Measurements from ENCODE around the gene DDHD1.
A peak's percentile ranks its signal among the peaks of the same experiment; 100 is the strongest.

DDHD1 gene

DNA sequence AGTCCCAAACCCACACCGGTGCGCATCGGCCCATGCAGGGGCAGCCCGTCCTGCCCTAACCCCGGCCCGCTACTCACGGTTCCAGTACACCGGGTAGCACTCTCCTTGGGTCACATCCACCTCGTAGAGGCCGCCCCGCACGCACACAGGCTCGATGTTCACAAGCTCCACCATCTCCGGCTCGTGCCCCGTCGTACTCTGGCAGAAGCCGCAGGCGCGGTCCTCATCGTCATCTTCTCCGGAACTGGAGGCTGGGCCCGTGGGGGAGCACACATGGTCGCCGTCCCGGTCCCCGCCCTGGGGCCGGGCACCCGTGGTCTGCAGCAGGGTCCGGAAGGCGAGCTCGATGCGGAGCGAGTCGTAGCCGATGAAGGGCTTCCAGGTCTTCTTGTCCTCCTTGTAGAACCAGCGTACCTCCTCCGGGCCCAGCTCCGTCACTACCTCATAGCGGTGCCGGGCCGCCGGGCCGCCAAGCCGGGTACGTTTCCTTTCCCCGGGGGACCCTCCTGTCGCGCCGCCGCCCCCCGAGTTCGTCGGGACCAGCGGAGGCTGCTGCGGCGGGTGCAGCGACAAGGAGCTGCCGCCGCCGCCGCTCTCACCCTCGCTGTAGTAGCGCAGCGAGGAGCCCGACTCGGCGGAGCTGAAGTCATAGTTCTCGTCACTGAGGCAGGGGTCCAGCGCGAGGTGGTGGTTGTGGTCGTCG, 788 bp downstream of the DDHD1 start:
- no peaks in the 10 kb centered on the region for H3K4me1 ChIP-seq (ENCODE audit: control insufficient read depth, insufficient read depth, low read length)
- no peaks in the 10 kb centered on the region for H3K36me3 ChIP-seq (ENCODE audit: control insufficient read depth, insufficient read depth, low read length)
- H3K27me3 ChIP-seq (ENCODE audit: control insufficient read depth, insufficient read depth, low read length), result no peaks in the 10 kb centered on the region; the same call in 1 of the 2 replicates
- H3K9me3 ChIP-seq (ENCODE audit: control insufficient read depth, insufficient read depth, low read length), result no peaks in the 10 kb centered on the region
- no CpG with 5 or more reads among the region's 73 CpGs for WGBS (ENCODE audit: insufficient coverage, insufficient read length)
- no peak overlapping the region for H3K27ac ChIP-seq (ENCODE audit: low read length)
- DNase-seq (ENCODE audit: low read depth, low spot score), result no peak
- H3K4me3 ChIP-seq (ENCODE audit: low read length), result peak overlapping the region; percentile 78

DNA sequence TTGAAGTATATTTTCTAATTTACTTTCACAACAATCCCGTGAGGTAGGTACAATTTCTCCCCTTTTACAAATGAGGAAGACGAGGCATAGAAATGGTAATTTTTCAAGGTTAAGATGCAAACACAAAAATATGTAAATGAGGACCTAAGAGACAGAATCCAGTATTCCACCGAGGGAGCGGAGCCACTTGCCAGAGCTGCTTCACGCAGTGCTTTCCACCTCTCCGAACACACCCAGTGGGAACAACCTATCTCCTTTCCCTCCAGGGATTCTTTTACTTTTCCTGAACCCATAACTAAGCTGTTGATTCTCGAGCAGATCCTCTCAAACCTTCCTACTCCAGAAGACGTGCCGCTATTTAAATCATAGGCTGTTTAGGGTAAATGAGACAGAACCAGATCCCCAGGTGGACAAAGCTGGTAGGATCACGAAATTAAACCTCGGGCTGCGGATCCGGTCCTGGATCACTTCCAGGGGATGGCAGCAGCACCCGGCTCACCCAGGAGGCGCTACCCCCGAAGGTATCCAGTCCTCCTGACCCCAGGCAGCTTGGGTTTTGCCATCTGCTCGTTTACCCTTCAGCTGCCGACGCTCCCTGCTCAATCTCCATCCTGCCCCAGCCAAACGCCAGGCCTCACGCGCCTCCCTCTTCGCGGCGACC, 1.5 kb downstream of the DDHD1 start:
- Histone ChIP-seq H3K27ac (ENCODE audit: low read length) (no peak overlapping the region), H3K4me1 (ENCODE audit: control insufficient read depth, insufficient read depth, low read length) (no peaks in the 10 kb centered on the region), H3K4me3 (ENCODE audit: low read length) (peak overlapping the region; percentile 78), H3K9me3 (ENCODE audit: control insufficient read depth, insufficient read depth, low read length) (no peaks in the 10 kb centered on the region), H3K36me3 (ENCODE audit: control insufficient read depth, insufficient read depth, low read length) (no peaks in the 10 kb centered on the region), H3K27me3 (ENCODE audit: control insufficient read depth, insufficient read depth, low read length) (no peaks in the 10 kb centered on the region; the same call in 1 of the 2 replicates)
- DNase-seq (ENCODE audit: low read depth, low spot score), result no peak
- no CpG with 5 or more reads among the region's 25 CpGs for WGBS (ENCODE audit: insufficient coverage, insufficient read length)

DNA sequence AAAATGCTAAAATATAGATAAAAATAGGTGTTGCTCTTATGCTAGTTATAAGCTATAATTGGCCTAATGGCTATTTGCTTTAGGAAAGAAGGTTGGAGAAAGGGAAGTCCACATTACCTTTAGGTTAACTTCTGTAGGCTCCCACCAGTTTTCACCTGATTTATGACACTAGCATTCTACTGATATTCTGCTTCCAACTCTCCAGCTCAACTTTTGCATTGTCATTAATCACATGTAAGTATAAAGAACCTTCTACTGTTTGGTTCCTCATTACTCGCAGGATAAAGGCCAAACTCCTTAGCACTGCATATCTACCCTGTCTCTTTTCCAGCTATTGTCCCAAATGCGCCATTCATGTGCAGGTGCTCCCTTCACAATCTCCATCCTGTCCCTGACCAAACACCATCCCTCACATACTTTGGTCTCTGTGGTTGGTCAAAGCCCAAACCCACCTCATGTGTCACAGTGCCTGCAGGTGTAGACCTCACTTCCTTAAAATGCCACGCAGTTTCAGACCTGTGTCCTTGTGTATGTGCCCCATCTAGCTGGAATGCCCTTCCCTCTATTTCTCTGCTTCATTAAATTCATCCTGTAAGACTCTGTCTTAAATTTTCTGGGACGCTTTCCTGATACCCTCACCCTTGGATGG, 3.3 kb downstream of the DDHD1 start:
- DNase-seq (ENCODE audit: low read depth, low spot score), result no peak
- Histone ChIP-seq H3K36me3 (ENCODE audit: control insufficient read depth, insufficient read depth, low read length) (no peaks in the 10 kb centered on the region), H3K9me3 (ENCODE audit: control insufficient read depth, insufficient read depth, low read length) (no peaks in the 10 kb centered on the region), H3K4me3 (ENCODE audit: low read length) (no peak overlapping the region), H3K27ac (ENCODE audit: low read length) (no peak overlapping the region), H3K4me1 (ENCODE audit: control insufficient read depth, insufficient read depth, low read length) (no peaks in the 10 kb centered on the region), H3K27me3 (ENCODE audit: control insufficient read depth, insufficient read depth, low read length) (no peaks in the 10 kb centered on the region; the same call in 1 of the 2 replicates)
- no CpG with 5 or more reads among the region's 4 CpGs for WGBS (ENCODE audit: insufficient coverage, insufficient read length)

DNA sequence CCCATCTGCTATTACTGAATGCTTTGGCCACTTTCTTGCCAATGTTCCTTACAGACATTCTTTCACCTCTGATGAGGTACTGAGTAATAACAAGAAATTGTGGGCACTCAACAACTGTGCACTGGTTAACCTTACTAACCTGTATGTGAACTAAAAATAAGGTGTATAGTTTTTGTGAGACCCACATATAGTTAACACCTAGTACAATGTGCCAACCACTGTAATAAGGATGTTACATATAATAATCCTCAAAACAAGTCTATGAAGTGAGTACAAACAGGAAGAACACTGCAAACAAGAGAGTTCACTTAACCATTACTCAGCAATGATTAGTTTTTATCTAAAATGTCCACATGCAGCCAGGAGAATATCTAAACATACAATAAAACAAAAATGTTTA, 4.5 kb downstream of the DDHD1 start:
- no peak overlapping the region for H3K27ac ChIP-seq (ENCODE audit: low read length)
- H3K4me3 ChIP-seq (ENCODE audit: low read length), result no peak overlapping the region
- no peak for DNase-seq (ENCODE audit: low read depth, low spot score)
- H3K27me3 ChIP-seq (ENCODE audit: control insufficient read depth, insufficient read depth, low read length), result no peaks in the 10 kb centered on the region; the same call in 1 of the 2 replicates
- H3K9me3 ChIP-seq (ENCODE audit: control insufficient read depth, insufficient read depth, low read length), result no peaks in the 10 kb centered on the region
- no peaks in the 10 kb centered on the region for H3K36me3 ChIP-seq (ENCODE audit: control insufficient read depth, insufficient read depth, low read length)
- H3K4me1 ChIP-seq (ENCODE audit: control insufficient read depth, insufficient read depth, low read length), result no peaks in the 10 kb centered on the region

DNA sequence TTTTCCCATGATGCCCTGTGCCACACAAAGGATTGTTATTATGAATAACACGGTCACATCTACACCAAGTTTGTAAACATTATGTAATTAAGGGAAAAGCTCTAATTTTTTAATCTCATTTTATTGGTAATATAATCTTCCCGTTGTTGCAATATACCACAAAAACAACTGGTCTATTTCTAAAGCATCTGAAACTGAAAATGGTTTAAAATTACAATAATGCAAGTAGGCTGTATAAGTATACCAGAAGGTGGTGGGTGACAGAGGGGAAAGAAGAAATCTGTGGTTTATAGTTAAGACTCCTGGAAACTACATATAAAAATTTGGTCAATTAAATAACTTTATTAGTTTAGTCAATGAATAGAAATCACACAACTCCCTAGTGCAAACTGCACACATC, 5.2 kb downstream of the DDHD1 start:
- Histone ChIP-seq H3K4me3 (ENCODE audit: low read length) (no peak overlapping the region), H3K27me3 (ENCODE audit: control insufficient read depth, insufficient read depth, low read length) (no peaks in the 10 kb centered on the region; the same call in 1 of the 2 replicates), H3K36me3 (ENCODE audit: control insufficient read depth, insufficient read depth, low read length) (no peaks in the 10 kb centered on the region), H3K27ac (ENCODE audit: low read length) (no peak overlapping the region), H3K4me1 (ENCODE audit: control insufficient read depth, insufficient read depth, low read length) (no peaks in the 10 kb centered on the region), H3K9me3 (ENCODE audit: control insufficient read depth, insufficient read depth, low read length) (no peaks in the 10 kb centered on the region)
- no peak for DNase-seq (ENCODE audit: low read depth, low spot score)
- WGBS (ENCODE audit: insufficient coverage, insufficient read length), result no CpG with 5 or more reads among the region's 2 CpGs

DNA sequence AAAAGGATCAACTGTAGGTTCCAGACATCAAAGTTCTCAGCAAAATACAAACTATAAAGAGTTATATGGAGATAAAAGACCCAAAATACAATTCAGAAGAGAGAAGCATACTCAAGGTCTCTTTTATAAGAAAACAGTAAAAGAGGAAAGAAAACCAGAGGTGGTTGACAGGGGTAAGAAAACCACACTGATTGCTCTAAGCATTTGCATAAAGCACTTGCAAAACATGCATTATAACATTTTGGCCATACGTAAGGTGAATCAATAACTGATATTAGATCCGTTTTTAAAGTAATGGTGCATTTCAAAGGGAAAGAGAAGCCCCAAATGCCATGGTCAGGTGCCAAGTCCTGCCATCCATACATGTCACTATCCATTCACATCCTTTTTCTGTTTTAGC, 5.9 kb downstream of the DDHD1 start:
- DNase-seq (ENCODE audit: low read depth, low spot score), result no peak
- no CpG with 5 or more reads among the region's 2 CpGs for WGBS (ENCODE audit: insufficient coverage, insufficient read length)
- H3K4me3 ChIP-seq (ENCODE audit: low read length), result no peak overlapping the region
- H3K36me3 ChIP-seq (ENCODE audit: control insufficient read depth, insufficient read depth, low read length), result no peaks in the 10 kb centered on the region
- no peak overlapping the region for H3K27ac ChIP-seq (ENCODE audit: low read length)
- no peaks in the 10 kb centered on the region for H3K9me3 ChIP-seq (ENCODE audit: control insufficient read depth, insufficient read depth, low read length)
- H3K27me3 ChIP-seq (ENCODE audit: control insufficient read depth, insufficient read depth, low read length), result no peaks in the 10 kb centered on the region; the same call in 1 of the 2 replicates
- H3K4me1 ChIP-seq (ENCODE audit: control insufficient read depth, insufficient read depth, low read length), result no peaks in the 10 kb centered on the region; the same call in 1 of the 2 replicates

DNA sequence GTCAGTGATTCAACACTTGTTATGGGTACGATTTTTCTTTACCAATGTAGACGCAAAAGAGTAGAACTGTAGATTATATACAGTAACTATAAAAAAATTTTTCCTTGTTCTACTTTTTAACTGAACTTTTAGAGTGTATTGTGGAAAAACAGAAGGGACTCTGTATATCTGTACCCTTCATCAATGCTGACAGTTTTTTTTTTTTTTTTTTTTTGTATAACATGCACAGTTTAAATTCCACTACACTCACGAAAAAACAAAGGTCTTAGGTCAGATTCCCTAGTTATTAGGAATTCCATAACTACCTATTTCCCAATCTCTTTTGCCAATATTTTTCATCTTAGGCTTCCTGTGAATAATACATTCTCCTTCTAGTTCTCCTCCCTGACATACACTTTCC, 6.4 kb downstream of the DDHD1 start:
- no peaks in the 10 kb centered on the region for H3K27me3 ChIP-seq (ENCODE audit: control insufficient read depth, insufficient read depth, low read length)
- H3K27ac ChIP-seq (ENCODE audit: low read length), result no peak overlapping the region
- no peaks in the 10 kb centered on the region; the same call in 1 of the 2 replicates for H3K4me1 ChIP-seq (ENCODE audit: control insufficient read depth, insufficient read depth, low read length)
- H3K4me3 ChIP-seq (ENCODE audit: low read length), result no peak overlapping the region
- H3K36me3 ChIP-seq (ENCODE audit: control insufficient read depth, insufficient read depth, low read length), result no peaks in the 10 kb centered on the region
- WGBS (ENCODE audit: insufficient coverage, insufficient read length), result no CpG with 5 or more reads among the region's 3 CpGs
- DNase-seq (ENCODE audit: low read depth, low spot score), result no peak
- H3K9me3 ChIP-seq (ENCODE audit: control insufficient read depth, insufficient read depth, low read length), result no peaks in the 10 kb centered on the region

DNA sequence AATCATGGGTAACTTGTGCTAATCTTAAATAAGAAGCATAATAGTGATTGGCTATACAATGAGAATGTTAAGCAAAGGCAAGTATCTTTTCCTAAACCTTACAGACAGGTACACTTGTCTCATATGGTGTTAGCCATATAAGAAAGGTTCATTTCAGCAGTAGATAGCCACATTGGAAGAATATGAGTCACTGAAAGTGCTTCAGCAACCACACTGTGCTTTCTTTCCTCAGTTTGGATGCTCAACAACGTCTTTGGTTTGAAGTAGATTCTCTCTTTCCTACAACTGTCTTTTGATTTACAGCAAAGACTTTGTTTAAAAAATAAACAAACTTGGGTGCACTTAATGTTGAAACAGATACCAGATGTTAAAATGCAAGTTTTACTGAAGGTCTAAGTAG, 8.9 kb downstream of the DDHD1 start:
- WGBS (ENCODE audit: insufficient coverage, insufficient read length), result no CpG with 5 or more reads among the region's 1 CpG

DNA sequence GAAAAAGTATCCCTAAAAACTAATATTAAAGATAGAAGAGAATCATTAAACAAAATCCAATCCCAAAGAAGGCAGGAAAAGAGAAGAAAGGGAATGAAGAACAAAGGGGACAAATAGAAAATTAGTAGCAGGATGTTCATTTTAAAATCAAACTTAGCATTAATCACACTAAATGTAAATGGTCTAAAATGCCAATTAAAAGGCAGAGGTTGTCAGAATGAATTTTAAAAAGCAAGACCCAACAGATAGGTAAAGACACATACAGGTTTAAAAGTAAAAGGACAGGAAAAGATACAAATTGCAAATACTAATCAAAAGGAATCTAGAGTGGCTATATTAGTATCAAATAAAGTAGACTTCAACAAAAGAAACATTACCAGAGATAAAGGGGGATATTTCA, 12.5 kb downstream of the DDHD1 start:
- H3K36me3 ChIP-seq (ENCODE audit: control insufficient read depth, insufficient read depth, low read length), result no peaks in the 10 kb centered on the region
- no peak overlapping the region for H3K4me3 ChIP-seq (ENCODE audit: low read length)
- H3K4me1 ChIP-seq (ENCODE audit: control insufficient read depth, insufficient read depth, low read length), result no peaks in the 10 kb centered on the region; the same call in 1 of the 2 replicates
- H3K27me3 ChIP-seq (ENCODE audit: control insufficient read depth, insufficient read depth, low read length), result no peaks in the 10 kb centered on the region
- H3K9me3 ChIP-seq (ENCODE audit: control insufficient read depth, insufficient read depth, low read length), result no peaks in the 10 kb centered on the region
- no peak overlapping the region for H3K27ac ChIP-seq (ENCODE audit: low read length)
- DNase-seq (ENCODE audit: low read depth, low spot score), result no peak

More for the DNA sequence above, 8.9 kb downstream of the DDHD1 start:
- Histone ChIP-seq H3K9me3 (ENCODE audit: control insufficient read depth, insufficient read depth, low read length) (no peaks in the 10 kb centered on the region), H3K27ac (ENCODE audit: low read length) (no peak overlapping the region), H3K4me1 (ENCODE audit: control insufficient read depth, insufficient read depth, low read length) (no peaks in the 10 kb centered on the region; the same call in 1 of the 2 replicates), H3K4me3 (ENCODE audit: low read length) (no peak overlapping the region), H3K36me3 (ENCODE audit: control insufficient read depth, insufficient read depth, low read length) (no peaks in the 10 kb centered on the region), H3K27me3 (ENCODE audit: control insufficient read depth, insufficient read depth, low read length) (no peaks in the 10 kb centered on the region)
- no peak for DNase-seq (ENCODE audit: low read depth, low spot score)

DNA sequence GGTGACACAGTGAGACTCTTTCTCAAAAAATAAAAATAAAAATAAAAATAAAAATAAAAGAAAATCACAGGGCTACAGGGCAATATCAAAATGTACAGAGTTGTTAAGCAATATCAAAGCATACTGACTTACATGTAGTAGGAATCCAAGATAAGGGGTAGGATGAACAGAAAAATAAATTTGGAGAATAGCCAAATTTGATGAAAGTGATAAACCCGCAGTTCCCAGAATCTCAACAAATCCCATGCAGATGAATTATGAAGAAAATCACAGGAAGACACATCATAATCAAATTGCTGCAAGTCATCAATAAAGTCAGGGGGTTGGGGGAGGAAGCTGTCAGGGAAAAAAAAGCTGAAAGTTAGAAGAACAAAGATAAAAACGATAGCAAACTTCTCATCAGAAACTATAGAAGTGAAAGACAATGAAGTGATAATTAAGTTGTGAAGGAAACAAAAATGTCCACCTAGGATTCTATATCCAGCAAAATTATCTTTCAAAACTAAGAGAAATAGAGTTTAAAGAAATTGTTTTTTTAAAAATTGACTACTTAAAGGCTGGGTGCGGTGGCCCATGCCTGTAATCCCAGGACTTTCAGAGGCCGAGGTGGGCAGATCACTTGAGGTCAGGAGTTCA, 15.4 kb downstream of the DDHD1 start:
- no peak overlapping the region for H3K4me3 ChIP-seq (ENCODE audit: low read length)
- no peaks in the 10 kb centered on the region; the same call in 1 of the 2 replicates for H3K4me1 ChIP-seq (ENCODE audit: control insufficient read depth, insufficient read depth, low read length)
- H3K9me3 ChIP-seq (ENCODE audit: control insufficient read depth, insufficient read depth, low read length), result no peaks in the 10 kb centered on the region
- H3K27ac ChIP-seq (ENCODE audit: low read length), result no peak overlapping the region
- H3K27me3 ChIP-seq (ENCODE audit: control insufficient read depth, insufficient read depth, low read length), result no peaks in the 10 kb centered on the region
- WGBS (ENCODE audit: insufficient coverage, insufficient read length), result no CpG with 5 or more reads among the region's 4 CpGs
- no peaks in the 10 kb centered on the region for H3K36me3 ChIP-seq (ENCODE audit: control insufficient read depth, insufficient read depth, low read length)
- no peak for DNase-seq (ENCODE audit: low read depth, low spot score)

Data from iPS DF 6.9 (cell line).